ENCODE measurements around the gene ATP10A.
"Not testable (repeated sequence)": the region's sequence is repeated elsewhere in the genome, so short reads cannot be mapped to it uniquely, and the experiment has no call there.

ATP10A gene

GRCh38 chr15:25892126-25892525 is 29.0 kb upstream of the ATP10A start:
- Mint-ChIP-seq H3K4me1 (ENCODE audit: low read depth) (peaks cover 7% of the 10 kb centered on the region), H3K36me3 (ENCODE audit: low read depth) (no peaks in the 10 kb centered on the region), H3K27me3 (peaks cover 40% of the 10 kb centered on the region), H3K4me3 (no peak overlapping the region), H3K9me3 (peaks cover 8% of the 10 kb centered on the region), H3K27ac (no peak overlapping the region)
- intact Hi-C loops (cut with micrococcal nuclease) = no loop called here

- peaks cover 40% of the 10 kb centered on the region for H3K27me3 Mint-ChIP-seq
- peaks cover 8% of the 10 kb centered on the region for H3K9me3 Mint-ChIP-seq
- no peak overlapping the region for H3K4me3 Mint-ChIP-seq
- no peak overlapping the region for H3K27ac Mint-ChIP-seq
- H3K4me1 Mint-ChIP-seq (ENCODE audit: low read depth) = peaks cover 17% of the 10 kb centered on the region
- intact Hi-C loops (cut with micrococcal nuclease) = no loop called here
- no peaks in the 10 kb centered on the region for H3K36me3 Mint-ChIP-seq (ENCODE audit: low read depth)
Measured at GRCh38 chr15:25891081-25891480, 28.0 kb upstream of the ATP10A start.

- H3K27me3 Mint-ChIP-seq = peaks cover 41% of the 10 kb centered on the region
- no peak overlapping the region for H3K27ac Mint-ChIP-seq
- no peaks in the 10 kb centered on the region for H3K36me3 Mint-ChIP-seq (ENCODE audit: low read depth)
- H3K4me3 Mint-ChIP-seq = no peak overlapping the region
- peaks cover 20% of the 10 kb centered on the region for H3K4me1 Mint-ChIP-seq (ENCODE audit: low read depth)
- intact Hi-C loops (cut with micrococcal nuclease) = no loop called here
- H3K9me3 Mint-ChIP-seq = peaks cover 8% of the 10 kb centered on the region
Measured at GRCh38 chr15:25890529-25890928, 27.4 kb upstream of the ATP10A start.

- H3K27ac Mint-ChIP-seq = no peak overlapping the region
- peaks cover 43% of the 10 kb centered on the region for H3K27me3 Mint-ChIP-seq
- no peaks in the 10 kb centered on the region for H3K9me3 Mint-ChIP-seq
- no peaks in the 10 kb centered on the region for H3K36me3 Mint-ChIP-seq (ENCODE audit: low read depth)
- intact Hi-C loops (cut with micrococcal nuclease) = no loop called here
- peaks cover 20% of the 10 kb centered on the region for H3K4me1 Mint-ChIP-seq (ENCODE audit: low read depth)
- no peak overlapping the region for H3K4me3 Mint-ChIP-seq
Measured at GRCh38 chr15:25887870-25888269, 24.7 kb upstream of the ATP10A start.

- H3K36me3 Mint-ChIP-seq (ENCODE audit: low read depth) = no peaks in the 10 kb centered on the region
- intact Hi-C loops (cut with micrococcal nuclease) = no loop called here
- H3K4me3 Mint-ChIP-seq = no peak overlapping the region
- H3K27me3 Mint-ChIP-seq = peaks cover 38% of the 10 kb centered on the region
- H3K9me3 Mint-ChIP-seq = no peaks in the 10 kb centered on the region
- H3K27ac Mint-ChIP-seq = no peak overlapping the region
- H3K4me1 Mint-ChIP-seq (ENCODE audit: low read depth) = peaks cover 20% of the 10 kb centered on the region
Measured at GRCh38 chr15:25886498-25887140, 23.5 kb upstream of the ATP10A start.

GRCh38 chr15:25884370-25884769 is 21.2 kb upstream of the ATP10A start:
- Mint-ChIP-seq H3K36me3 (ENCODE audit: low read depth) (no peaks in the 10 kb centered on the region), H3K27ac (no peak overlapping the region), H3K4me1 (ENCODE audit: low read depth) (peaks cover 20% of the 10 kb centered on the region), H3K9me3 (no peaks in the 10 kb centered on the region), H3K4me3 (no peak overlapping the region), H3K27me3 (peaks cover 29% of the 10 kb centered on the region)
- intact Hi-C loops (cut with micrococcal nuclease) = no loop called here

GRCh38 chr15:25883463-25884259 is 20.5 kb upstream of the ATP10A start:
- intact Hi-C loops (cut with micrococcal nuclease) = no loop called here
- Mint-ChIP-seq H3K4me3 (no peak overlapping the region), H3K27ac (no peak overlapping the region), H3K36me3 (ENCODE audit: low read depth) (no peaks in the 10 kb centered on the region), H3K4me1 (ENCODE audit: low read depth) (peaks cover 20% of the 10 kb centered on the region), H3K9me3 (no peaks in the 10 kb centered on the region), H3K27me3 (peaks cover 22% of the 10 kb centered on the region)

GRCh38 chr15:25882466-25882865 is 19.3 kb upstream of the ATP10A start:
- Mint-ChIP-seq H3K36me3 (ENCODE audit: low read depth) (no peaks in the 10 kb centered on the region), H3K27ac (no peak overlapping the region), H3K9me3 (no peaks in the 10 kb centered on the region), H3K4me3 (no peak overlapping the region), H3K4me1 (ENCODE audit: low read depth) (peaks cover 17% of the 10 kb centered on the region), H3K27me3 (peaks cover 16% of the 10 kb centered on the region)
- intact Hi-C loops (cut with micrococcal nuclease) = no loop called here

GRCh38 chr15:25880877-25881276 is 17.8 kb upstream of the ATP10A start:
- H3K27ac Mint-ChIP-seq; intact Hi-C loops (cut with micrococcal nuclease); H3K36me3 Mint-ChIP-seq (ENCODE audit: low read depth); H3K9me3 Mint-ChIP-seq; H3K4me1 Mint-ChIP-seq (ENCODE audit: low read depth); H3K4me3 Mint-ChIP-seq: not testable (repeated sequence)
- peaks cover 17% of the 10 kb centered on the region for H3K27me3 Mint-ChIP-seq

GRCh38 chr15:25880411-25880810 is 17.3 kb upstream of the ATP10A start:
- no peaks in the 10 kb centered on the region for H3K36me3 Mint-ChIP-seq (ENCODE audit: low read depth)
- intact Hi-C loops (cut with micrococcal nuclease) = no loop called here
- no peak overlapping the region for H3K4me3 Mint-ChIP-seq
- peak overlapping the region; percentile 31 for H3K27ac Mint-ChIP-seq
- H3K4me1 Mint-ChIP-seq (ENCODE audit: low read depth) = peaks cover 5% of the 10 kb centered on the region
- peaks cover 16% of the 10 kb centered on the region for H3K27me3 Mint-ChIP-seq
- no peaks in the 10 kb centered on the region for H3K9me3 Mint-ChIP-seq

- Mint-ChIP-seq H3K36me3 (ENCODE audit: low read depth) (no peaks in the 10 kb centered on the region), H3K4me1 (ENCODE audit: low read depth) (peaks cover 5% of the 10 kb centered on the region), H3K27ac (no peak overlapping the region), H3K9me3 (no peaks in the 10 kb centered on the region), H3K4me3 (no peak overlapping the region), H3K27me3 (peaks cover 12% of the 10 kb centered on the region)
- intact Hi-C loops (cut with micrococcal nuclease) = no loop called here
Measured at GRCh38 chr15:25879438-25879837, 16.3 kb upstream of the ATP10A start.

- Mint-ChIP-seq H3K27me3 (peaks cover 5% of the 10 kb centered on the region), H3K4me3 (no peak overlapping the region), H3K9me3 (no peaks in the 10 kb centered on the region), H3K4me1 (ENCODE audit: low read depth) (peaks cover 5% of the 10 kb centered on the region), H3K36me3 (ENCODE audit: low read depth) (no peaks in the 10 kb centered on the region), H3K27ac (no peak overlapping the region)
- intact Hi-C loops (cut with micrococcal nuclease) = no loop called here
Measured at GRCh38 chr15:25877681-25878080, 14.6 kb upstream of the ATP10A start.

- Mint-ChIP-seq H3K27ac (no peak overlapping the region), H3K4me3 (no peak overlapping the region), H3K27me3 (peaks cover 5% of the 10 kb centered on the region), H3K36me3 (ENCODE audit: low read depth) (no peaks in the 10 kb centered on the region), H3K9me3 (no peaks in the 10 kb centered on the region), H3K4me1 (ENCODE audit: low read depth) (peaks cover 5% of the 10 kb centered on the region)
- intact Hi-C loops (cut with micrococcal nuclease) = no loop called here
Measured at GRCh38 chr15:25876231-25877140, 13.4 kb upstream of the ATP10A start.

- Mint-ChIP-seq H3K27me3 (peaks cover 5% of the 10 kb centered on the region), H3K4me1 (ENCODE audit: low read depth) (peaks cover 5% of the 10 kb centered on the region), H3K9me3 (no peaks in the 10 kb centered on the region), H3K36me3 (ENCODE audit: low read depth) (no peaks in the 10 kb centered on the region), H3K27ac (no peak overlapping the region), H3K4me3 (no peak overlapping the region)
- intact Hi-C loops (cut with micrococcal nuclease) = no loop called here
Measured at GRCh38 chr15:25875566-25875965, 12.4 kb upstream of the ATP10A start.

All from dendritic cell treated with granulocyte-macrophage colony-stimulating factor and Interleukin-4, amounts not matched to agents 40 ng/mL and 50 ng/mL, for 4 days (primary cell).